HG02623 (cell line): ENCODE data around the gene CACNA1E.
"Not testable (repeated sequence)": the region's sequence is repeated elsewhere in the genome, so short reads cannot be mapped to it uniquely, and the experiment has no call there.

ENCODE experiments used
- ATAC-seq: cut with Tn5 transposase; IDR thresholded peaks from one replicate; pipeline ENCODE4 v1.9.1; 2021; ENCODE audit warnings: moderate library complexity; ENCODE audit not compliant: unreplicated experiment

CACNA1E gene

GRCh38 chr1:181798191-181798926 lies 315.0 kb downstream of the CACNA1E start:
- no peak for ATAC-seq

GRCh38 chr1:181801617-181802016 lies 318.3 kb downstream of the CACNA1E start:
- no peak for ATAC-seq

- ATAC-seq = no peak
These were observed 319.1 kb downstream of the CACNA1E start for GRCh38 chr1:181802466-181802865.

- no peak for ATAC-seq
These were observed 320.1 kb downstream of the CACNA1E start for GRCh38 chr1:181803421-181803820.

- ATAC-seq = no peak
These were observed 321.7 kb downstream of the CACNA1E start for GRCh38 chr1:181804989-181805388.

GRCh38 chr1:181806746-181807145 lies 323.4 kb downstream of the CACNA1E start:
- ATAC-seq = no peak

- ATAC-seq = no peak
These were observed 323.9 kb downstream of the CACNA1E start for GRCh38 chr1:181807251-181807650.

GRCh38 chr1:181809991-181810545 lies 326.8 kb downstream of the CACNA1E start:
- no peak for ATAC-seq

GRCh38 chr1:181812208-181812607 lies 328.9 kb downstream of the CACNA1E start:
- ATAC-seq = no peak

- no peak for ATAC-seq
These were observed 329.9 kb downstream of the CACNA1E start for GRCh38 chr1:181813266-181813665.

GRCh38 chr1:181816608-181817007 lies 333.3 kb downstream of the CACNA1E start:
- ATAC-seq = no peak

- ATAC-seq = no peak
These were observed 333.8 kb downstream of the CACNA1E start for GRCh38 chr1:181817091-181817490.

- no peak for ATAC-seq
These were observed 335.1 kb downstream of the CACNA1E start for GRCh38 chr1:181818459-181818858.

- no peak for ATAC-seq
These were observed 335.6 kb downstream of the CACNA1E start for GRCh38 chr1:181818943-181819342.

- ATAC-seq = no peak
These were observed 338.4 kb downstream of the CACNA1E start for GRCh38 chr1:181821701-181822100.

- ATAC-seq = not testable (repeated sequence)
These were observed 349.0 kb downstream of the CACNA1E start for GRCh38 chr1:181832173-181832880.

GRCh38 chr1:181846001-181846645 lies 362.8 kb downstream of the CACNA1E start:
- no peak for ATAC-seq

GRCh38 chr1:181846681-181847080 lies 363.4 kb downstream of the CACNA1E start:
- no peak for ATAC-seq

GRCh38 chr1:181849071-181849470 lies 365.8 kb downstream of the CACNA1E start:
- ATAC-seq = no peak

- ATAC-seq = not testable (repeated sequence)
These were observed 370.9 kb downstream of the CACNA1E start for GRCh38 chr1:181854212-181854611.

GRCh38 chr1:181855380-181855779 lies 372.1 kb downstream of the CACNA1E start:
- no peak for ATAC-seq
